Measurements from ENCODE around the gene MRGPRF.

GRCh38 chr11:69055212-69055586 lies 42.2 kb upstream of the MRGPRF start:
- TF ChIP-seq REST (IDR thresholded peaks at IDR 0.05; ENCODE audit: insufficient read depth in 1 of 2, low read depth in 2 of 2, low read length in 2 of 2) (no peak), POLR2AphosphoS5 (IDR thresholded peaks at IDR 0.05; ENCODE audit: low read depth, low read length) (no peak), FOXP2 (optimal IDR thresholded peaks at IDR 0.05; ENCODE audit: borderline replicate concordance, extremely low read depth, extremely low read length, insufficient read depth) (no peak), TAF1 (IDR thresholded peaks at IDR 0.05; ENCODE audit: borderline replicate concordance, insufficient read depth, low read length) (no peak), SIN3A (IDR thresholded peaks at IDR 0.05; ENCODE audit: borderline replicate concordance, insufficient read depth, low read length) (no peak)

Measured in PFSK-1 (cell line).